ENCODE data around the gene SND1.

SND1 gene

GRCh38 chr7:127838816-127839415, 186.9 kb downstream of the SND1 start:
- TF ChIP-seq CSRNP3 (CRISPR knock-in tag; IDR thresholded peaks at IDR 0.05) (no peak), ZFP30 (CRISPR knock-in tag; IDR thresholded peaks at IDR 0.05) (no peak), CSDC2 (CRISPR knock-in tag; IDR thresholded peaks at IDR 0.05) (no peak), ZNF565 (CRISPR knock-in tag; conservative IDR thresholded peaks at IDR 0.05; ENCODE audit: low read depth) (no peak), ZC3H10 (CRISPR knock-in tag; IDR thresholded peaks at IDR 0.05) (no peak), TSHZ2 (CRISPR knock-in tag; IDR thresholded peaks at IDR 0.05) (no peak), BACH2 (CRISPR knock-in tag; IDR thresholded peaks at IDR 0.05; ENCODE audit: borderline replicate concordance) (no peak), ARNTL (CRISPR knock-in tag; IDR thresholded peaks at IDR 0.05; ENCODE audit: borderline replicate concordance, low read depth) (no peak), TOX (CRISPR knock-in tag; IDR thresholded peaks at IDR 0.05; ENCODE audit: borderline replicate concordance) (no peak), POU6F1 (CRISPR knock-in tag; IDR thresholded peaks at IDR 0.05; ENCODE audit: borderline replicate concordance, low read depth) (no peak), SNAI2 (CRISPR knock-in tag; IDR thresholded peaks at IDR 0.05) (no peak), ESRRG (CRISPR knock-in tag; IDR thresholded peaks at IDR 0.05) (no peak), RARB (CRISPR knock-in tag; IDR thresholded peaks at IDR 0.05) (no peak), CREB5 (CRISPR knock-in tag; IDR thresholded peaks at IDR 0.05; ENCODE audit: low read depth) (no peak), ZFP3 (CRISPR knock-in tag; IDR thresholded peaks at IDR 0.05) (no peak), PPARA (CRISPR knock-in tag; IDR thresholded peaks at IDR 0.05; ENCODE audit: borderline replicate concordance) (no peak), TCF4 (CRISPR knock-in tag; IDR thresholded peaks at IDR 0.05; ENCODE audit: borderline replicate concordance) (no peak), ZNF70 (CRISPR knock-in tag; IDR thresholded peaks at IDR 0.05) (no peak)
- no peak for ATAC-seq

GRCh38 chr7:127840226-127840951, 188.4 kb downstream of the SND1 start:
- no peak for ATAC-seq
- TF ChIP-seq PPARA (CRISPR knock-in tag; IDR thresholded peaks at IDR 0.05; ENCODE audit: borderline replicate concordance) = no peak
- no peak for TF ChIP-seq CSDC2 (CRISPR knock-in tag; IDR thresholded peaks at IDR 0.05)
- TF ChIP-seq TCF4 (CRISPR knock-in tag; IDR thresholded peaks at IDR 0.05; ENCODE audit: borderline replicate concordance) = no peak
- no peak for TF ChIP-seq SNAI2 (CRISPR knock-in tag; IDR thresholded peaks at IDR 0.05)
- no peak for TF ChIP-seq ZNF70 (CRISPR knock-in tag; IDR thresholded peaks at IDR 0.05)
- no peak for TF ChIP-seq TSHZ2 (CRISPR knock-in tag; IDR thresholded peaks at IDR 0.05)
- no peak for TF ChIP-seq CREB5 (CRISPR knock-in tag; IDR thresholded peaks at IDR 0.05; ENCODE audit: low read depth)
